HCT116 (cell line): ENCODE data around the gene ARL8B. TPM values are rescaled to one million over a fixed set of nuclear protein-coding genes. Genes with fewer than 3 reads are reported as not detected.

Source experiments
- ATAC-seq: fragments of 200-7000 bp; cut with Tn5 transposase; 2 replicates; pipeline ENCODE4 v1.9.1; 2020; ENCODE audit warnings: mild to moderate bottlenecking, moderate library complexity
- BruUV-seq: library from RNA; stranded (reverse); fragments of 400-500 nt; replicated peaks from 2 replicates; lab custom pipeline; 2021; lab: Mats Ljungman, UMichigan
- CTCF ChIA-PET: fragments of 300-600 bp; sonication (Branson Sonifier 250); formaldehyde crosslinking; loops from one replicate; lab custom pipeline; 2021; ENCODE audit warnings: antibody characterized with exemption; lab: Charles Lee
- POLR2A ChIA-PET: fragments of 300-600, 350-600 bp; sonication (Branson Sonifier 250); formaldehyde crosslinking; loops from one replicate; lab custom pipeline; 2021; ENCODE audit warnings: antibody characterized with exemption; lab: Charles Lee
- RAD21 ChIA-PET, 2 experiments: fragments of 300-600 bp; sonication (Branson Sonifier 250); formaldehyde crosslinking; loops; one replicate each; lab custom pipeline; 2023; ENCODE audit warnings: low total read pairs in 2 of 2; ENCODE audit not compliant: uncharacterized antibody in 2 of 2, unreplicated experiment in 2 of 2, low non-redundant PET in 1 of 2; lab: Charles Lee
- DNase-seq: peaks from one replicate; pipeline ENCODE4 v3.0.0-alpha.2; 2010; ENCODE audit warnings: low read depth, low spot score
- H2AFZ ChIP-seq: fragments of 200-600 bp; shearing (Covaris generic), sonication (generic); 2 replicates; pipeline ENCODE4 v1.6.1; 2017; ENCODE audit warnings: low read depth, mixed run types, mixed read lengths, antibody characterized with exemption, low read length; ENCODE audit not compliant: poor library complexity, severe bottlenecking
- H3K27ac ChIP-seq: 2 replicates; pipeline ENCODE4 v1.5.1; 2012; ENCODE audit warnings: low read depth, low read length
- H3K27me3 ChIP-seq: fragments of 200-600 bp; sonication (generic); 2 replicates; pipeline ENCODE4 v1.6.1; 2016; ENCODE audit warnings: mixed run types, low read length, mixed read lengths; ENCODE audit not compliant: insufficient read depth
- H3K36me3 ChIP-seq, 2 experiments: fragments of 200-500 bp in 1 of 2; fragments of 200-600 bp in 1 of 2; sonication (Bioruptor generic) in 1 of 2; sonication (generic) in 1 of 2; 2 replicates each; pipeline versions ENCODE4 v1.5.1 to v1.6.1; 2014 to 2016; ENCODE audit warnings: low read length in 2 of 2, inconsistent platforms in 1 of 2, mixed read lengths in 1 of 2, mixed run types in 1 of 2; ENCODE audit not compliant: insufficient read depth in 2 of 2, control insufficient read depth in 1 of 2
- H3K4me1 ChIP-seq, 2 experiments: fragments of 200-600 bp in 1 of 2; sonication (generic) in 1 of 2; 2 replicates each; pipeline versions ENCODE4 v1.5.1 to v1.6.1; 2012 to 2017; ENCODE audit warnings: low read length in 2 of 2, inconsistent platforms in 1 of 2, mild to moderate bottlenecking in 1 of 2, mixed read lengths in 1 of 2, mixed run types in 1 of 2, moderate library complexity in 1 of 2; ENCODE audit not compliant: insufficient read depth in 2 of 2, control insufficient read depth in 1 of 2
- H3K4me2 ChIP-seq: fragments of 200-600 bp; sonication (generic); 2 replicates; pipeline ENCODE4 v1.6.1; 2017; ENCODE audit warnings: mixed run types, low read length, mixed read lengths
- H3K4me3 ChIP-seq, 2 experiments: fragments of 200-600 bp in 1 of 2; sonication (generic) in 1 of 2; replicated peaks in 1 of 2; 2 replicates each; pipeline ENCODE4 v1.5.1; 2011 to 2016; ENCODE audit warnings: low read length in 2 of 2, control low read depth in 1 of 2, low read depth in 1 of 2, mild to moderate bottlenecking in 1 of 2, mixed read lengths in 1 of 2, mixed run types in 1 of 2
- H3K79me2 ChIP-seq: fragments of 200-600 bp; sonication (generic); 2 replicates; pipeline ENCODE4 v1.6.1; 2017; ENCODE audit warnings: mild to moderate bottlenecking, mixed run types, low read length, moderate library complexity, mixed read lengths; ENCODE audit not compliant: insufficient read depth
- H3K9ac ChIP-seq: fragments of 200-600 bp; sonication (generic); 2 replicates; pipeline ENCODE4 v1.6.1; 2016; ENCODE audit warnings: low read length, mixed read lengths
- H3K9me2 ChIP-seq: fragments of 200-600 bp; sonication (generic), shearing (Covaris generic); 2 replicates; pipeline ENCODE4 v1.6.1; 2017; ENCODE audit warnings: mixed run types, mild to moderate bottlenecking, moderate library complexity; ENCODE audit not compliant: insufficient read depth
- H3K9me3 ChIP-seq, 2 experiments: fragments of 200-500 bp in 1 of 2; fragments of 200-600 bp in 1 of 2; sonication (Bioruptor generic) in 1 of 2; sonication (generic) in 1 of 2; 2 replicates each; pipeline ENCODE4 v1.6.1; 2014 to 2017; ENCODE audit warnings: low read length in 2 of 2, mixed read lengths in 2 of 2, inconsistent platforms in 1 of 2, low read depth in 1 of 2, mild to moderate bottlenecking in 1 of 2, mixed run types in 1 of 2, moderate library complexity in 1 of 2; ENCODE audit not compliant: control insufficient read depth in 1 of 2, insufficient read depth in 1 of 2
- H4K20me1 ChIP-seq: fragments of 200-600 bp; sonication (generic), shearing (Covaris generic); 2 replicates; pipeline ENCODE4 v1.6.1; 2017; ENCODE audit warnings: mixed run types, mild to moderate bottlenecking, moderate library complexity; ENCODE audit not compliant: insufficient read depth
- CBX3 ChIP-seq: IDR thresholded peaks from 2 replicates; pipeline ENCODE4 v1.6.1; 2012; ENCODE audit warnings: low read depth
- EZH2 ChIP-seq: fragments of 200-600 bp; sonication (generic); IDR thresholded peaks from 2 replicates; pipeline ENCODE4 v1.6.1; 2017; ENCODE audit warnings: antibody characterized with exemption, mixed run types
- FOSL1 ChIP-seq: IDR thresholded peaks from 2 replicates; pipeline ENCODE4 v1.6.1; 2012; ENCODE audit warnings: low read depth
- SRF ChIP-seq: IDR thresholded peaks from 2 replicates; pipeline ENCODE4 v1.6.1; 2012; ENCODE audit warnings: low read depth
- ZNF274 ChIP-seq: fragments of 200-500 bp; sonication (Bioruptor generic); IDR thresholded peaks from 2 replicates; pipeline ENCODE4 v1.6.1; 2014; ENCODE audit warnings: mild to moderate bottlenecking, low read depth, low read length, inconsistent platforms
- intact Hi-C: fragments of 100-400 bp; cut with micrococcal nuclease; formaldehyde crosslinking; loops from 2 replicates; pipeline ENCODE4 v1.10.0; 2022
- total RNA-seq: library from RNA; stranded (reverse); gene quantifications from one replicate; pipeline ENCODE4 v1.2.1, GENCODE V29; 2021; ENCODE audit not compliant: unreplicated experiment
- TF ChIP-seq, protein P1 (sequence below): IDR thresholded peaks from 2 replicates; pipeline ENCODE4 v1.6.1; 2012; ENCODE audit warnings: low read depth
- TF ChIP-seq, protein P2 (sequence below): IDR thresholded peaks from 2 replicates; pipeline ENCODE4 v1.6.1; 2012

The ARL8B gene
- total RNA-seq, 1 experiment from 2014 or later = 38.1 TPM

DNA sequence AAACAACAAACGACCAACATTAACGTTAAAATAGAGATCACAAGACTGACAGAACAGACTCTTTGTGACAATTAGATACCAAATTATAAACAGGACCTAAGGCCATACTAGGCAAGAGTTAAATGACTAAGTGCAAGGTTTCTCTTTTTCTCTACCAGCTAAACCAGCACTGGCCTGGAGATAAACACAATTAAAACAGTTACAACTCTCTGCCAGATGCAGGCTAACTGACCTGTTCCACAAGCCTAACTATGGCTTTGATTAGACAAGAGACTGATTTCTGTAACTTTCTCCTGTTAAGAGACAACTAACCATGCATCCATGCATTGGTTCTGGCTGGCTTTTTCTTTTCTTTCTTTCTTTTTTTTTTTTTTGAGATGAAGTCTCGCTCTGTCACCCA is 1.6 kb upstream of the ARL8B start:
- H3K9me3 ChIP-seq = no peaks in the 10 kb centered on the region
- POLR2A ChIA-PET = no interaction called here
- H3K27ac ChIP-seq = no peak overlapping the region
- RAD21 ChIA-PET = no interaction called here
- H3K4me2 ChIP-seq = no peak overlapping the region
- H3K79me2 ChIP-seq = peaks cover 33% of the 10 kb centered on the region
- H3K4me3 ChIP-seq = no peak overlapping the region
- TF ChIP-seq, protein P1, sequence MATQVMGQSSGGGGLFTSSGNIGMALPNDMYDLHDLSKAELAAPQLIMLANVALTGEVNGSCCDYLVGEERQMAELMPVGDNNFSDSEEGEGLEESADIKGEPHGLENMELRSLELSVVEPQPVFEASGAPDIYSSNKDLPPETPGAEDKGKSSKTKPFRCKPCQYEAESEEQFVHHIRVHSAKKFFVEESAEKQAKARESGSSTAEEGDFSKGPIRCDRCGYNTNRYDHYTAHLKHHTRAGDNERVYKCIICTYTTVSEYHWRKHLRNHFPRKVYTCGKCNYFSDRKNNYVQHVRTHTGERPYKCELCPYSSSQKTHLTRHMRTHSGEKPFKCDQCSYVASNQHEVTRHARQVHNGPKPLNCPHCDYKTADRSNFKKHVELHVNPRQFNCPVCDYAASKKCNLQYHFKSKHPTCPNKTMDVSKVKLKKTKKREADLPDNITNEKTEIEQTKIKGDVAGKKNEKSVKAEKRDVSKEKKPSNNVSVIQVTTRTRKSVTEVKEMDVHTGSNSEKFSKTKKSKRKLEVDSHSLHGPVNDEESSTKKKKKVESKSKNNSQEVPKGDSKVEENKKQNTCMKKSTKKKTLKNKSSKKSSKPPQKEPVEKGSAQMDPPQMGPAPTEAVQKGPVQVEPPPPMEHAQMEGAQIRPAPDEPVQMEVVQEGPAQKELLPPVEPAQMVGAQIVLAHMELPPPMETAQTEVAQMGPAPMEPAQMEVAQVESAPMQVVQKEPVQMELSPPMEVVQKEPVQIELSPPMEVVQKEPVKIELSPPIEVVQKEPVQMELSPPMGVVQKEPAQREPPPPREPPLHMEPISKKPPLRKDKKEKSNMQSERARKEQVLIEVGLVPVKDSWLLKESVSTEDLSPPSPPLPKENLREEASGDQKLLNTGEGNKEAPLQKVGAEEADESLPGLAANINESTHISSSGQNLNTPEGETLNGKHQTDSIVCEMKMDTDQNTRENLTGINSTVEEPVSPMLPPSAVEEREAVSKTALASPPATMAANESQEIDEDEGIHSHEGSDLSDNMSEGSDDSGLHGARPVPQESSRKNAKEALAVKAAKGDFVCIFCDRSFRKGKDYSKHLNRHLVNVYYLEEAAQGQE = no peak
- TF ChIP-seq, protein P2, sequence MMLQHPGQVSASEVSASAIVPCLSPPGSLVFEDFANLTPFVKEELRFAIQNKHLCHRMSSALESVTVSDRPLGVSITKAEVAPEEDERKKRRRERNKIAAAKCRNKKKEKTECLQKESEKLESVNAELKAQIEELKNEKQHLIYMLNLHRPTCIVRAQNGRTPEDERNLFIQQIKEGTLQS = no peak
- no peak for TF ChIP-seq FOSL1
- no peak for TF ChIP-seq ZNF274
- no peak for TF ChIP-seq EZH2
- no peak for TF ChIP-seq CBX3
- TF ChIP-seq SRF = no peak
- no peaks in the 10 kb centered on the region; the same call in 1 of the 2 replicates for H4K20me1 ChIP-seq
- ATAC-seq (no peak), DNase-seq (no peak)
- no peak overlapping the region for H2AFZ ChIP-seq
- BruUV-seq = no TSS peak
- H3K4me1 ChIP-seq = peaks cover 11 to 19% of the 10 kb centered on the region in 2 experiments
- H3K36me3 ChIP-seq = no peaks in the 10 kb centered on the region
- no peaks in the 10 kb centered on the region for H3K9me2 ChIP-seq
- no peak overlapping the region for H3K9ac ChIP-seq
- H3K27me3 ChIP-seq = no peaks in the 10 kb centered on the region
- CTCF ChIA-PET = no interaction called here
- intact Hi-C loops = no loop called here
